CD14-positive monocyte (primary cell): ENCODE results near the gene REV3L. TPM values are rescaled to one million over a fixed set of nuclear protein-coding genes. Genes with fewer than 3 reads are reported as not detected.

Source experiments
- DNase-seq, 3 donors: peaks; one replicate each; pipeline ENCODE4 v3.0.0-alpha.2; 2011 to 2022
- H2AFZ ChIP-seq: 2 replicates; pipeline ENCODE4 v1.6.0; 2012; ENCODE audit warnings: mild to moderate bottlenecking, low read depth, low read length, inconsistent platforms; ENCODE audit not compliant: insufficient read depth, poor library complexity, severe bottlenecking
- H3K27ac ChIP-seq, 2 donors: 1 replicate in 1 of 2; 2 replicates in 1 of 2; pipeline ENCODE4 v1.5.1; 2012 to 2013; ENCODE audit warnings: low read length in 2 of 2, control low read depth in 1 of 2, inconsistent platforms in 1 of 2, low read depth in 1 of 2, mild to moderate bottlenecking in 1 of 2
- H3K27me3 ChIP-seq, 2 donors: one replicate each; pipeline versions ENCODE4 v1.6.0 to v1.6.1; 2011 to 2013; ENCODE audit warnings: low read length in 2 of 2; ENCODE audit not compliant: control insufficient read depth in 2 of 2, insufficient read depth in 2 of 2
- H3K36me3 ChIP-seq, 2 donors: replicated peaks in 1 of 2; 1 replicate in 1 of 2; 2 replicates in 1 of 2; pipeline versions ENCODE4 v1.5.1 to v1.6.1; 2012 to 2013; ENCODE audit warnings: low read length in 2 of 2, control low read depth in 1 of 2, inconsistent platforms in 1 of 2, mild to moderate bottlenecking in 1 of 2; ENCODE audit not compliant: insufficient read depth in 2 of 2, control insufficient read depth in 1 of 2
- H3K4me1 ChIP-seq, 2 donors: 1 replicate in 1 of 2; 2 replicates in 1 of 2; pipeline versions ENCODE4 v1.5.1 to v1.6.1; 2012 to 2013; ENCODE audit warnings: low read length in 2 of 2, control low read depth in 1 of 2, inconsistent platforms in 1 of 2, mild to moderate bottlenecking in 1 of 2, moderate library complexity in 1 of 2; ENCODE audit not compliant: insufficient read depth in 2 of 2, control insufficient read depth in 1 of 2
- H3K4me2 ChIP-seq: replicated peaks from 2 replicates; pipeline ENCODE3; 2012; ENCODE audit warnings: low read length, moderate library complexity, mild to moderate bottlenecking; ENCODE audit not compliant: poor library complexity, severe bottlenecking; ENCODE audit errors: extremely low read depth
- H3K4me3 ChIP-seq, 3 experiments: fragments of 200-600 bp in 1 of 3; sonication (generic) in 1 of 3; replicated peaks in 1 of 3; 1 replicate in 2 of 3; 2 replicates in 1 of 3; pipeline ENCODE4 v1.5.1; 2011 to 2013; ENCODE audit warnings: low read length in 3 of 3, mild to moderate bottlenecking in 3 of 3, control low read depth in 2 of 3, low read depth in 2 of 3, inconsistent platforms in 1 of 3, moderate library complexity in 1 of 3
- H3K79me2 ChIP-seq: 2 replicates; pipeline ENCODE4 v1.6.0; 2012; ENCODE audit warnings: mild to moderate bottlenecking, control low read depth, inconsistent platforms, low read length, moderate library complexity; ENCODE audit not compliant: insufficient read depth
- H3K9ac ChIP-seq: 2 replicates; pipeline ENCODE4 v1.6.0; 2017; ENCODE audit warnings: low read length, mild to moderate bottlenecking; ENCODE audit not compliant: insufficient read depth, poor library complexity, severe bottlenecking
- H3K9me3 ChIP-seq, 2 donors: replicated peaks in 1 of 2; 1 replicate in 1 of 2; 2 replicates in 1 of 2; pipeline versions ENCODE4 v1.5.1 to v1.6.1; 2012 to 2013; ENCODE audit warnings: low read length in 2 of 2, control low read depth in 1 of 2; ENCODE audit not compliant: control insufficient read depth in 1 of 2, insufficient read depth in 1 of 2
- H4K20me1 ChIP-seq: 2 replicates; pipeline ENCODE4 v1.6.0; 2012; ENCODE audit warnings: mild to moderate bottlenecking, low read length, control low read depth, moderate library complexity; ENCODE audit not compliant: insufficient read depth
- H3K27ac Mint-ChIP-seq, 7 donors: one replicate each; pipeline ENCODE4 v1.8.0; 2020; ENCODE audit warnings: mild to moderate bottlenecking in 7 of 7, mixed read lengths in 7 of 7, moderate library complexity in 6 of 7, inconsistent platforms in 2 of 7
- H3K27me3 Mint-ChIP-seq, 3 donors: one replicate each; pipeline ENCODE4 v1.8.0; 2021 to 2022; ENCODE audit warnings: low read depth in 3 of 3, mild to moderate bottlenecking in 3 of 3, mixed read lengths in 3 of 3, moderate library complexity in 3 of 3, inconsistent platforms in 1 of 3
- H3K36me3 Mint-ChIP-seq, 2 donors: one replicate each; pipeline ENCODE4 v1.8.0; 2020; ENCODE audit warnings: mixed read lengths in 2 of 2, inconsistent platforms in 1 of 2, mild to moderate bottlenecking in 1 of 2
- H3K4me1 Mint-ChIP-seq: one replicate; pipeline ENCODE4 v1.8.0; 2020; ENCODE audit warnings: mild to moderate bottlenecking, mixed read lengths
- H3K4me3 Mint-ChIP-seq, 2 donors: one replicate each; pipeline ENCODE4 v1.8.0; 2020; ENCODE audit warnings: mild to moderate bottlenecking in 2 of 2, mixed read lengths in 2 of 2, moderate library complexity in 1 of 2
- H3K9me3 Mint-ChIP-seq, 7 donors: one replicate each; pipeline ENCODE4 v1.8.0; 2020 to 2022; ENCODE audit warnings: mixed read lengths in 7 of 7, mild to moderate bottlenecking in 6 of 7, moderate library complexity in 6 of 7, inconsistent platforms in 2 of 7
- CTCF ChIP-seq: fragments of 200-600 bp; IDR thresholded peaks from one replicate; pipeline ENCODE4 v1.8.0; 2022; ENCODE audit warnings: antibody characterized with exemption, mild to moderate bottlenecking
- WGBS: methylation state at CpG from one replicate; pipeline ENCODE4 v1.1.5; 2013; ENCODE audit warnings: missing lambda C conversion rate; ENCODE audit not compliant: insufficient coverage; 5-methylcytosine and 5-hydroxymethylcytosine counted together
- intact Hi-C, 2 donors: fragments of 100-400 bp; cut with micrococcal nuclease; formaldehyde crosslinking; loops; one replicate each; pipeline versions ENCODE4 v1.15.0 to v1.15.1; 2023
- polyA plus RNA-seq, 3 donors: library from polyadenylated mRNA; depleted of rRNA in 1 of 3; unstranded in 2 of 3; stranded (reverse) in 1 of 3; fragments of 300-500 nt in 2 of 3; fragments of >200 nt in 1 of 3; fragmentation: Illumina TruSeq in 2 of 3; gene quantifications; 1 replicate in 2 of 3; 2 replicates in 1 of 3; pipeline ENCODE4 v1.2.3, GENCODE V29; 2012 to 2021

REV3L gene
- polyA plus RNA-seq, 3 donors, result 3.4 to 5.7 (median 4.9) TPM

GRCh38 chr6:111254779-111255166 is 228.2 kb downstream of the REV3L start:
- no peak overlapping the region for H2AFZ ChIP-seq
- Mint-ChIP-seq H3K9me3 (no peaks in the 10 kb centered on the region), H3K27me3 (peaks cover 5 to 10% (median 6%) of the 10 kb centered on the region in 3 donors), H3K4me3 (no peak overlapping the region), H3K36me3 (no peaks in the 10 kb centered on the region), H3K4me1 (peaks cover 6% of the 10 kb centered on the region), H3K27ac (no peak overlapping the region)
- H3K4me2 ChIP-seq, result no peak overlapping the region
- no peak for DNase-seq
- H3K79me2 ChIP-seq, result peaks cover 4% of the 10 kb centered on the region
- no peaks in the 10 kb centered on the region for H3K27me3 ChIP-seq
- no peak overlapping the region for H3K9ac ChIP-seq
- intact Hi-C loops, result loop anchor here in 1 of 2 donors (5.0 to 10.0 kb wide), 2 partner anchors 228 to 350 kb away; partner anchors contain the start of genes REV3L and TRAF3IP2
- H3K9me3 ChIP-seq, result no peaks in the 10 kb centered on the region
- H3K4me3 ChIP-seq, result no peak overlapping the region
- no peaks in the 10 kb centered on the region for H3K36me3 ChIP-seq
- peaks cover 9 to 10% of the 10 kb centered on the region in 2 donors for H3K4me1 ChIP-seq
- 83% methylated on average over 1 of the region's 6 CpGs for WGBS
- H4K20me1 ChIP-seq, result no peaks in the 10 kb centered on the region
- H3K27ac ChIP-seq, result no peak overlapping the region
- TF ChIP-seq CTCF, result no peak

- intact Hi-C loops, result loop anchor here in 1 of 2 donors (10.0 kb wide), 1 partner anchor 351 kb away; the partner anchor contains the start of gene TRAF3IP2
- no peaks in the 10 kb centered on the region for H4K20me1 ChIP-seq
- DNase-seq, result no peak
Measured at GRCh38 chr6:111254004-111254778, 228.8 kb downstream of the REV3L start.

More at GRCh38 chr6:111254004-111254778, 228.8 kb downstream of the REV3L start:
- Mint-ChIP-seq H3K9me3 (no peaks in the 10 kb centered on the region), H3K4me1 (peaks cover 4% of the 10 kb centered on the region), H3K4me3 (no peak overlapping the region), H3K36me3 (no peaks in the 10 kb centered on the region), H3K27me3 (peaks cover 5 to 10% (median 6%) of the 10 kb centered on the region in 3 donors), H3K27ac (no peak overlapping the region)
- Histone ChIP-seq H3K27me3 (no peaks in the 10 kb centered on the region), H3K4me2 (no peak overlapping the region), H3K27ac (no peak overlapping the region), H3K9me3 (no peaks in the 10 kb centered on the region), H3K9ac (no peak overlapping the region), H3K79me2 (no peaks in the 10 kb centered on the region), H2AFZ (no peak overlapping the region), H3K4me3 (no peak overlapping the region), H3K4me1 (peaks cover 4 to 5% of the 10 kb centered on the region in 2 donors), H3K36me3 (no peaks in the 10 kb centered on the region)
- no peak for TF ChIP-seq CTCF
- WGBS, result 98% methylated on average over 7 of the region's 9 CpGs
